Airway epithelial cell (primary cell): ENCODE results near the gene CENPE. TPM values are rescaled to one million over a fixed set of nuclear protein-coding genes. Genes with fewer than 3 reads are reported as not detected.

Experiments used
- total RNA-seq: library from RNA; depleted of rRNA; stranded (reverse); fragments of >200 nt; gene quantifications from 2 replicates; pipeline ENCODE4 v1.2.3, GENCODE V29; 2015

The CENPE gene
- 11.1 and 12.5 TPM in 2 replicates for total RNA-seq

DNA sequence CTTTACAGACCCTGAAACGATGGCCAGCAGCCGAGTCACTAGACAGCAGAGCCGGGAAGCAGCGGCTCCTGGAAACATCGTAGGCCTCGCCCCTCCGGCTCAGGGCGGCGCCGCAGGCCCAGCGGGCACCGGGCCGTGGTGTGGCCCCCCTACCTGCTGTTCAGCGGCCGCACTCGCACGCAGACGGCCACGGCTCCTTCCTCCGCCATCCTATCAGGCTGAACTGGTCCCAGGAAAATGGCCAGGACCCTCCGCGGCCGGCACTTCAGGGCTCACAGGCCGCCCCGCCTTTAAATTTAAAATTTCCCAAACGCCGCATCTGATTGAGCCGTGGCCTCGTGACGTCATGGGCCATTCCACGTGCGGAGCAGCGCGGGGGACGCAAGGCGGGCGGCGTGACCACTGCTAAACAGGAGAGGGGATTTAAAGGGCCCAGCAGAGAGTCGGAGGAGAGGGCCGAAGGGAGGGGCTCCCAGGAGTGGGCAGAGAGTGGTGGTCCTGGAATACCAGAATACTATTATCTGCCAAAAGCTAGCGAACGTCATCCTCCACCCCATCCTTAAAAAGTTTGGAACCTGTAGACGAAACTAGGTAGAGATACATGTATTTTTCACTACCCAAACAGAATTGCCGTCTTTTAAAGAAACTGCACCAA lies at the start of gene CENPE:
CENPE (minus strand) TSS at position 233 of the 655 bp plus-strand sequence; CDS start at position 209, 24 bp downstream.

GRCh38 chr4:103099691-103100392 lies 98.3 kb downstream of the CENPE start, which contains the start of gene BDH2:
TSS of gene BDH2 (minus strand) at chr4:103099834. CDS start at chr4:103096254, 3,580 bp downstream.

GRCh38 chr4:103076747-103077347 lies 121.3 kb downstream of the CENPE start, which contains the start of gene SLC9B2:
TSS of gene SLC9B2 (minus strand) at chr4:103076761. CDS start at chr4:103067550, 9,211 bp downstream.

Other genes with a start within 250 kb of the CENPE start
- not detected in 2 replicates for gene SLC9B1, start 178.6 kb downstream of the CENPE start, total RNA-seq
- gene SLC9B2, start 121.6 kb downstream of the CENPE start, total RNA-seq, result 7.7 and 13.2 TPM in 2 replicates
- gene BDH2, start 98.5 kb downstream of the CENPE start, total RNA-seq, result 15.1 and 24.0 TPM in 2 replicates